Measurements from ENCODE around the gene SAP30BP. TPM values are rescaled to one million over a fixed set of nuclear protein-coding genes. Genes with fewer than 3 reads are reported as not detected.

The SAP30BP gene
- total RNA-seq, 4 donors from 2014 or later = 58.0 to 78.9 (median 61.7) TPM

- no peak for TF ChIP-seq CTCF (IDR thresholded peaks at IDR 0.05; ENCODE audit: low read depth)
These were observed 27.2 kb upstream of the SAP30BP start for GRCh38 chr17:75639771-75640555.

GRCh38 chr17:75640556-75641119, 26.5 kb upstream of the SAP30BP start:
- no peak for TF ChIP-seq CTCF (IDR thresholded peaks at IDR 0.05; ENCODE audit: low read depth)

DNA sequence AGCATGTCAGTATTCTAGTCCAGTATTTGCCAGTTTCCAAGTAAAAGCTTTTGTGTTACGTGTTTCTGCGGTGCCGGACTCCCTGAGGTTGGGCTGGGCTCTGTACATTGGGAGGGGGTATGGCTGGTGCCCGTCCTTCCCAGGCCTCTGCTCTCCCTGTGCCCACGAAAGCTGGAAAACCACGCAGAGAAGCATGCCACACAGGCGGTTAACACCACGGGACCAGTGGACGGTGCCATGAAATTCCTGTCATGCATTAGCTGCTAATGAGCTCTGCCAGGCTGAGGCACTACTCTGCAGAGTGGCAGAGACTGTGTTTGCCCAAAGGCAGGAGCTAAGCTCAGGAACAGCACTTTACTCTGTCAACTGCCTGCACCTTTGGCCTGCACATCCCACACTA, 25.8 kb upstream of the SAP30BP start:
- TF ChIP-seq CTCF (IDR thresholded peaks at IDR 0.05; ENCODE audit: low read depth) = no peak

DNA sequence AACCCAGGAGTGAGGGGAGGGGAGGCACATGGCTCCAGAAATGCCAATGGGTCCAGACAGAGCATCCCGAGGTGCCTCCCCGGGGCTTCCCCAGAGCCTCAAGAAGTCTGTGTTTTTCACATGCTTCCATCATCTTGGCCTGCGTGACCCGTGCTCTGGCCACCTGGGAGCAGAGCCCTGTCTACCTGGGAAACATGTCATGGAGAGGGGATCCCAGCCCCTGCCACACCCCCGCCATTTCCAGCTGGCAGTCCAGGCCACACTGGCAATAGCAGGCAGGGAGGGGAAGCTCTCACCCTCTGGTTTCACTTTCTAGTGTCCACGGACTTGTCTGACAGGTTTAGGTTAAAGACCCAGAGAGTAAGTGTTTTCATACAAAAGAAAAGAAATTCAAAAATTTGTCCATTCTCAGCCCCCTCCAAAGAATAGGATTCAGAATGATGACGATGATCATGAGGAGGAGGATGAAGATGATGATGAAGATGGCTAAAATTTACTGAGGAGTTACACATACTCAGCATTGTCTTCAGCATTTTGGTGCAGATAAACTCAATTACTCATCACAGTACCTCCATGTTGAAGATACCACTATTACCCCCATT, 24.9 kb upstream of the SAP30BP start:
- TF ChIP-seq CTCF (IDR thresholded peaks at IDR 0.05; ENCODE audit: low read depth) = no peak

- no peak for TF ChIP-seq CTCF (IDR thresholded peaks at IDR 0.05; ENCODE audit: low read depth)
These were observed 24.1 kb upstream of the SAP30BP start for GRCh38 chr17:75642784-75643642.

DNA sequence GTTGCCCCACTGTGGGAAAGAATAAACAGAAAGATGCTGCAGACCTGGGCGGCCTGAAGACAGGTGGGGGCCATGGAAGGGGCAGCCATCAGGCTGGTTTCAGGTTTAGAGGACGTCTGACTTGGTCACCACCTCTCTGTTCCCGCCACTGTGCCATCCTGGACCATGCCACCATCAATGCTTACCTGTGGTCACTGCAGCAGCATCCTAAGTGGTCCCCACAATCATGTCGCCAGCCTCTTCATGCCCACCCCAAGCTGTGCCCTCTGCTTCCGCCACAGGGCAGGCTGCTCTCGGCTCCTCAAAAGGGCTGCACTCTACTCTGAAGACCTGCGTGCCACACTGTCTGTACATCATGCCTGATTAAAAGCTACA, 23.5 kb upstream of the SAP30BP start:
- TF ChIP-seq CTCF (IDR thresholded peaks at IDR 0.05; ENCODE audit: low read depth) = no peak

DNA sequence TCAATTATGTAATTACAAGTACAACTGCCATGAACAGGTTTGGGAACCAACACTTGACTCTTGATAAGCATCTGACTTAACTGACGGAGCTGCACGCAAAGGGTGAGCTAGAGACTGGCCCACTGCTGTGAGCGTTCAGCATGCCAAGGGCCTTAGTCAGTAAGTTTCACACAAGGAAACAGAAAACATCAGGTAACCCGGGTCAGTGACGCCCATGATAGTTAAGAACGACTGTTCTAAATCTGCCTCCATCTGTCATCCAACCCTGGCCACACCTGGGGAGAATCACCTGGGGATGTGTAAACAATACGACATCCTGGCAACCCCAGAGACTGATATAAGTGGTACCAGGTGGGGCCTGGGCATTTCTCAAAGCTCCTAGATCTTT, 21.6 kb upstream of the SAP30BP start:
- no peak for TF ChIP-seq CTCF (IDR thresholded peaks at IDR 0.05; ENCODE audit: low read depth)
